Measurements from ENCODE around the gene SHISA2.

- TF ChIP-seq EZH2 (IDR thresholded peaks at IDR 0.05; ENCODE audit: borderline replicate concordance, low read length) (no peak), CTCF (conservative IDR thresholded peaks at IDR 0.05 in 1 of 2, IDR thresholded peaks at IDR 0.05 in 1 of 2; ENCODE audit: extremely low read depth in 1 of 2, insufficient read depth in 1 of 2, low read depth in 1 of 2, low read length in 2 of 2) (no peak)
Measured at GRCh38 chr13:26019251-26019650, 32.6 kb downstream of the SHISA2 start.

Data from mammary epithelial cell (primary cell).